DMS114 treated with DMSO at 0.1 percent for 48 hours (cell line): Measurements from ENCODE around the gene ANGPTL2.

Experiments
- DNase-seq: peaks from one replicate; lab custom pipeline; 2025; ENCODE audit not compliant: unreplicated experiment; lab: John Stamatoyannopoulos, UW

ANGPTL2 gene

GRCh38 chr9:127137640-127138360 is 15.4 kb upstream of the ANGPTL2 start:
- no peak for DNase-seq

DNA sequence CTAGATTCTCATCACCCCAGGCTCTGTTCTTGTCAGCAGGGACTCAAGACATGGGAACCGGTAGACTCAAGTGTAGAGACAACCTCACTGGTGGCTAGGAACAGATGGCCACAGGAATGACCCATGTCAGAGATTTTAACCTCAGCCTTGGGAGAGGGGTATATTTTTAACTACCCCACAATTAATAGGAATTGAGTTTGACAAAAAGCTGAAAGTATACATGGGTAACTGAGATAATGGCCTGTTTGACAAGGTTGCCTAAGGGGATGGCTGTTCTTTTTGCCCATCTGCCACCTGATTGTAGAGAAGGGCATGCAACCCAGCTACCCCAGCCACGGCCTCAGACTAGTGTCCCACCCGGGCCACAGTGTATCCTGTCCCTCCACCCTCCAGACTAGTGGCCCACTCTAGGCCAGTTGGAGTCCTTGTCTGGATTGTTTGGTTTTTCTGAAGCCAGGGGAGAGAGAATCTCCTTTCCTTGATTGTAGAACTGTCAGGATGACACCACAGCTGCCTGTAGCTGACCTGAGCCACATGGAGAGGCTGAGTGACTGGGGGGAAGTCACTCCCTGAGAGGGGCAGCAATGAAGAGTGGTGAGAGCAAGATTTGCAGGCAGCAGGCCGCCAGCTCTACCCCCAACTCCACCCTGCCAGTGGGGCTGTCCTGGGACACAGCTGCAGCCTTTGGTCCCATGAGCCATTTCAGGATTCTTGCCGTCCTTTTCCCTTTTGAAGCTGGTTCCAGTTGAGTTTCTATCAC is 14.6 kb upstream of the ANGPTL2 start:
- DNase-seq = no peak

DNA sequence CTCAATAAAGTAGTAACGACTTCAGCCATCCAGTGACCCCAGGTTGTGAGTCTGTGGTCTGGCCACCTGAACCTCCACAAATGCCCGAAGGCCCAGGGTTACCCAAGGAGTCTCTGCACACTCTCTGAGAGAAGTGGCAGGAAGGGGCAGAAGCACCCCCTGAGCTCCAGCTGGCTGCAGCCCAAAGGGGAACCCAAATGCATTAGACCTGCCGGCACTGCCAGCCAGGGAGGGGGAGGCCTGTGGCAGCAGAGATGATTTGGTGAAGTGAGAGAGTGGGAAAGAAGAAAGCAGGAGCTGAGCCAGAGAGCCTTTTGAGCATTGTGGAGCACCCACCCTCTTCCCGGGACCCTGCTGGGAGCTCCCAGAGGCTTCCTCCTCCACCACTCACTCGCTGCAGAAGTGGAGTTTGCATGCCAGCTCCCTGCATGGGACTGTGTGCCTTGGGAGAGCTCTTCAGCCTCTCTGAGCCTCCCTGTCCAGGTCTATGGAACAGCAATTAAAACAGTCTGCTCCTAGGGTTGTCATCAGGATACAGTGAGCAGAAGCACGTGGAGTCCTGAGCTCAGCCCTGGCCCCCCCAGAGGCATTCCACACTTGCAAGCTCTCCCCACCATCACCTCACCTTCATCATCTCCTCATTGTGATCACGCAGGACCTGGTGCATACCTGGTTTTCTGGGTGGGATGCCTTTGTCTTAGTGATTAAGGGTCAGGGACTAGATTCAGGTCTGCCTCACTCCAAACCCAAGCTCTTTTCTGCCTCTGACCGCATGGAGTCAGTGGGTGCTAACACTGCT is 13.8 kb upstream of the ANGPTL2 start:
- DNase-seq = no peak

- no peak for DNase-seq
Measured at GRCh38 chr9:127135056-127135745, 12.8 kb upstream of the ANGPTL2 start.

DNA sequence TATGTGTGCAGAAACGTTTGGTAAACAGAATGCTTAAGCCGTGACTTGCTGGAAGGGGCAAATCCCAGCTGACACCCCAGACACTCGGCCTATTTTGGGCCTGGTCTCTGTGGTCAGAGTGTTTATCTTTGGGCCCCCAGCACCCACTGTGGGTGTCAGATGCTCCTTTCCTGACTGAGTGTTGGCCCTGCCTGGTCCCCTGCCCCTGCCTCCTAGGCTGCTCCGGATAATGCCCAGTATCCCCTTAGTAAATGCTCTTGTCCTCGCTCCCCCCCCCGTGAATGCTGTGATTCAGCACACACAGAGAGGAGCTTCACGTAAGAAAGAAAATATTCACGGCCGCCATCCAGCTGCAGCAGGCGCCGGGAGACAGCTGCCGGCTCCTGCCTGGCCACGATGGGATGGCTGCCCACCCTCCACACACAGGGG is 11.3 kb upstream of the ANGPTL2 start:
- DNase-seq = no peak

DNA sequence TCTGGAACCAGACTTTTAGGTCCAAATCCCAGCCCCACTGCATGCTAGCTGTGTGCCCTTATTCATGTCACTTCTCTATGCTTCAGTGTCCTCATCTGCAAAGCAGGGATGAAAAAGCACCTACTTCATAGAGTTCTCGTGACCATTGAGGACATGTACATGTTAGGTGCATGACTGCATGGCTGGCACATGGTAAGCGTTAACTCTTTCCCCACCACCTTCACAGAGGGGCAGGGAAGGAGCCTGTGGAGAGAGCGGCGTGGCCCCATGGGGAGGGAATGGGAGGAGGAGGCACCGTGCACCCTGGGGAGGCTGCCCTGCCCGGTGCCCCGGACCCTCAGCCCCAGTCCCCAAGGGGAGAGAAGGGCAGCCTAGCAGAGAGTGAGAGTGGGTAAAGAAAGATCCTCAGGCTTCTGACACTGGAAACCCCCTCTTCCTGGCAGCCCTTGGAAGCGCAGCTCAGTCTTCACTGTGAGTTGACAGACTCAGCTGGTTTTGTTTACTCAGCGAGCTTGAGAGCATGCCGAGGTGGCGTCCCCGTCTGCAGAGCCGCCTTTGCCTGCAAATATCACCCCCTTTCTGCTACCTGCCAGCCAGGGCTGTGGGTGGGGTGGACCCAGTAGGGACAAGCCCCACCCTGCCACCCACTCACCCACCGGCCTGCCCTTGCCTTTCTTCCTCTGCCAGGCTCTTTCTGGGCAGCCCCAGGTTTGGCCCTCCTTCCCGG is 10.6 kb upstream of the ANGPTL2 start:
- no peak for DNase-seq

GRCh38 chr9:127132375-127132774 is 9.9 kb upstream of the ANGPTL2 start:
- no peak for DNase-seq

DNA sequence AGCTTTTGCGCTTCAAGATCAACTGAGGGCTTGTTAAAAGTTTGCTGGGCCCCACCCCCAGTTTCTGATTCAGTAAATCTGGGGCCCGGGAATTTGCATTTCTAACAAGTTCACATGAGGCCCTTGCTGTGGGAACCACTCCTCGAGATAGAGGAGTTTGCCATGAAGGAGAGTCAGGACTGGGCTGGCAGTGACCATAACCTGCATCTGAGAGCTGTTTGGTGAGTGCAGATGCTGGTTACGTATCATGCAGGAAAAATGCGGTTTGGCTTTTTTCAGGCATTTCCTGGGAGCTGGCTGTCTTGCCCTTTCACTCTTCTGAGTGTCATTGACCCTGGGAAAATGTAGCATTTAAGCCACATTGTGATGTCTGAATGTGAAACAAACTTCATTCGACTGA is 9.4 kb upstream of the ANGPTL2 start:
- DNase-seq = no peak

DNA sequence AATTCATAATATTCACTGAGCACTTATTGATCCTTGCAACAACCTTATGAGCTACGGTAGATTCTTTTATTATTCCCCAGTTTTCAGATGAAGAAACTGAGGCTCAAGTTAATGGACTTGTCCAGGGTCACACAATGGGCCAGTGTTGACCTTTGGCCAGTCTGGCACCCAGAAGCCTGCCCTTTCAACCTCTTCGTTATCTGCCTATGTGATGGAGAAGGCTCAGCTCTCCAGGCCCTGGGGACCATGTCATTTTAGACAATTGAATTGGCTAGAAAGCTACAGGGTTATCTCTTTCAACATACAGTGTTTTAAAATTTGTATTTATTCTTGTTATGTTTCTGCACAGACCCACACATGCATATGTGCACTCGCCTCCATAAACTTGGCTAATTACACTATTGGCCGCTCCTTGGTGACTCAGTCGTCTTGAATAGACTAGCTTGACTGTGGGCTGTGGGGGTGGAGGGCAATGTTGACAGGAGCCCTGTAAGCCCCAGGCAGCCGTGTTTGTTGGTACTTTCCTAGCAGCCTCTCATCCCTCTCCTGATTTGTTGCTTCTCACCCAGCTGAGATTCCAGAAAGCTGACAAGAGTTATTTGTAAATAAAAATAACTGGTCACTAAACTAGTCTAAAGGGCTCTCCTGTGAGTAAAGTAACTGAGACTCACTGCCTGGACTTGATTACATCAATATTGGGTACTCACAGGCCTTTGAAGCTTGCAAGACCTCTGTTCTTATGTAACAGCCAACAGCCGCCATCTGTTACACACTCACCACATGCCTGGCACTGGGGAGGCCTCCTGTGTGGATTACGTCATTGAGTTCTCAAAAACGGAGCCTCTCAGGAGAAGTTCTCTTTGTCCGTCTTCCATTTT is 8.5 kb upstream of the ANGPTL2 start:
- no peak for DNase-seq

GRCh38 chr9:127130235-127130634 is 7.8 kb upstream of the ANGPTL2 start:
- DNase-seq = no peak

DNA sequence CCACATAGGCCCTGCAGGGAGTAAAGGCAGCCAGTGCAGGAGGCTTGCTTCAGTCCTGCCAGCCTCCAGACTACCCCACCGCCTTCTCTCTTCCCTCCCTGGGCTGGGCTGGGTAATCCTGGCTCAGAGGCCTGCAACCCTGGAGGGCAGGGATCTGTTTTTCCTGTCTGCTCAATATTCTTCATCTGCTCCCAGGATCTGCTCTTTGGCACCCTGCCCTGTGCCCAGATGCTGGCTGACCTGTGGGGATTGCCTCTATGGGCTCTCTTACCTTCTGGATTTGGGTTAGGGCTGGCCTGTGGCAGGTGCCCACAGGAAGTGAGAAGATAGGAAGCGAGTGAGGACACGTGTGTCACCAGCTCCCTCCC is 7.3 kb upstream of the ANGPTL2 start:
- DNase-seq = no peak

GRCh38 chr9:127129073-127129717 is 6.8 kb upstream of the ANGPTL2 start:
- DNase-seq = no peak

- no peak for DNase-seq
Measured at GRCh38 chr9:127128341-127129072, 6.1 kb upstream of the ANGPTL2 start.

- no peak for DNase-seq
Measured at GRCh38 chr9:127126971-127127370, 4.5 kb upstream of the ANGPTL2 start.

- no peak for DNase-seq
Measured at GRCh38 chr9:127124792-127125191, 2.4 kb upstream of the ANGPTL2 start.

GRCh38 chr9:127124111-127124531 is 1.7 kb upstream of the ANGPTL2 start:
- DNase-seq = no peak

DNA sequence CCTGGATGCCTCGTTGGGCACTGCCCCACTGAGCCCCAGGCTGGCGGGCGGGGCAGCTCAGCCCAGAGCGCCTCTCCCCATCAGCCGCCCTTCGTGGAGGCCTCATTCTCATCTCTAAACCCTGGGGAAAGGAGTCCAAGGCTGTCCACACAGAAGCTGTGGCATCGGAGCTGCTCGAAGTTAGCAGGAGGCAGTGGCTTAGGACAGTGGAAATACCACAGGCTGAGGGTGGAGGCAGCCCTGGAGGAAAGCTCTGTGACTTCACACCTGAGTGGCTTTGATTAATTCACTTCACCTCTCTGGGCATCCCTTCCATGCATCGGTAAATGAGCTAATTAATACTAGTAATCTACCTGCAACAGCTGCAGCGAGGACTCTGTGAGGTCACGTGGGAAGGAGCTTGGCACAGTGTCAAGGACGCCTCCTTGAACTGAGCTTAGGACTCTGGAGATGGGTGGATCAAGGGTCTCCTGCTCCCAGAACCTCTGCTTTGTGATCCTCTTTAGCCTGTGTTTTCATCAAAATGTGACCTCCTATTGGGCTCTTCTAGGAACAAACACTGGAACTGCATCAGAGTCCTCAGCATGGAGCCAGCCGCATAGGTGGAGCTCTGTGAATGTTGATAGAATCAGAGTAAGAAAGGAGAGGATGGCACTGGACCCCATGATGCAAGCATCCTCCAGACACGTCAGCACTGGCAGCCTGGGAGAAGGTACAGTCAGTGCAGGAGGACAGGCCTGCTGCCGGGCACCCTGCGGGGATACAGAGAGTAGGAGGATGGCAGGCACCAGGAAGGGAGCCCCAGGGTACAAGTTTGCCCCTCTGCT is 842 bp upstream of the ANGPTL2 start:
- no peak for DNase-seq
